GM19328 (cell line): ENCODE data around the gene DDX5.
A peak's percentile ranks its signal among the peaks of the same experiment; 100 is the strongest.
"Not testable (repeated sequence)": the region's sequence is repeated elsewhere in the genome, so short reads cannot be mapped to it uniquely, and the experiment has no call there.

Experiments
- ATAC-seq: cut with Tn5 transposase; IDR thresholded peaks from one replicate; pipeline ENCODE4 v1.9.1; 2021; ENCODE audit warnings: mild to moderate bottlenecking, moderate library complexity; ENCODE audit not compliant: unreplicated experiment

DDX5 gene

GRCh38 chr17:64508683-64509082 is 2.6 kb upstream of the DDX5 start:
- ATAC-seq: no peak

GRCh38 chr17:64507413-64507782 is 1.3 kb upstream of the DDX5 start:
- no peak for ATAC-seq

- ATAC-seq: peak; percentile 61
These were observed 705 bp upstream of the DDX5 start, which contains the start of gene CEP95 for GRCh38 chr17:64506576-64507412. TSS of gene CEP95 (plus strand) at chr17:64506977. CDS start at chr17:64507098, 121 bp downstream.

GRCh38 chr17:64505340-64506200 is 519 bp downstream of the DDX5 start:
- ATAC-seq: no peak

GRCh38 chr17:64504769-64505339 is 1.2 kb downstream of the DDX5 start:
- ATAC-seq: no peak

GRCh38 chr17:64503821-64504768 is 2.0 kb downstream of the DDX5 start:
- no peak for ATAC-seq

GRCh38 chr17:64503341-64503740 is 2.7 kb downstream of the DDX5 start:
- no peak for ATAC-seq

GRCh38 chr17:64502809-64503208 is 3.3 kb downstream of the DDX5 start:
- no peak for ATAC-seq

- no peak for ATAC-seq
These were observed 4.1 kb downstream of the DDX5 start for GRCh38 chr17:64502021-64502420.

- no peak for ATAC-seq
These were observed 5.0 kb downstream of the DDX5 start for GRCh38 chr17:64500862-64501765.

GRCh38 chr17:64500487-64500859 is 5.6 kb downstream of the DDX5 start:
- ATAC-seq: no peak

- no peak for ATAC-seq
These were observed 6.1 kb downstream of the DDX5 start for GRCh38 chr17:64499805-64500486.

GRCh38 chr17:64498308-64499203 is 7.5 kb downstream of the DDX5 start:
- ATAC-seq: no peak

- no peak for ATAC-seq
These were observed 8.5 kb downstream of the DDX5 start for GRCh38 chr17:64497565-64498035.

- peak; percentile 87 for ATAC-seq
These were observed 9.1 kb downstream of the DDX5 start, which contains the start of gene POLG2 for GRCh38 chr17:64496786-64497564. TSS of gene POLG2 (minus strand) at chr17:64497054. CDS start at chr17:64496968, 86 bp downstream.

GRCh38 chr17:64496348-64496785 is 9.7 kb downstream of the DDX5 start:
- ATAC-seq: no peak

GRCh38 chr17:64495300-64495699 is 10.8 kb downstream of the DDX5 start:
- not testable (repeated sequence) for ATAC-seq
